GM23338 (cell line): Measurements from ENCODE around the gene HSPA12A. TPM values are rescaled to one million over a fixed set of nuclear protein-coding genes. Genes with fewer than 3 reads are reported as not detected.

ENCODE experiments used
- ATAC-seq: fragments of 200-7000 bp; cut with Tn5 transposase; 3 replicates; pipeline ENCODE4 v1.9.1; 2020
- DNase-seq: peaks from one replicate; pipeline ENCODE4 v3.0.0-alpha.2; 2015; ENCODE audit warnings: low spot score
- H2AFZ ChIP-seq: fragments of 200-600 bp; sonication (generic); 2 replicates; pipeline ENCODE4 v1.8.0; 2016; ENCODE audit warnings: antibody characterized with exemption, mild to moderate bottlenecking, moderate library complexity
- H3F3A ChIP-seq: fragments of 200-600 bp; sonication (generic); replicated peaks from 2 replicates; pipeline ENCODE4 v1.8.0; 2017; ENCODE audit warnings: antibody characterized with exemption, mixed run types, low read depth
- H3K27ac ChIP-seq: fragments of 200-600 bp; sonication (generic); 2 replicates; pipeline ENCODE4 v1.6.1; 2016; ENCODE audit warnings: low read depth
- H3K27me3 ChIP-seq: fragments of 200-600 bp; sonication (generic); 2 replicates; pipeline ENCODE4 v1.8.0; 2016; ENCODE audit warnings: mild to moderate bottlenecking, mixed run types, moderate library complexity; ENCODE audit not compliant: insufficient read depth
- H3K36me3 ChIP-seq: fragments of 200-600 bp; sonication (generic); 2 replicates; pipeline ENCODE4 v1.8.0; 2016; ENCODE audit warnings: mild to moderate bottlenecking; ENCODE audit not compliant: insufficient read depth
- H3K4me1 ChIP-seq: fragments of 200-600 bp; sonication (generic); 2 replicates; pipeline ENCODE4 v1.8.0; 2016; ENCODE audit warnings: mild to moderate bottlenecking, moderate library complexity; ENCODE audit not compliant: insufficient read depth
- H3K4me2 ChIP-seq: fragments of 200-600 bp; sonication (generic); 2 replicates; pipeline ENCODE4 v1.7.1; 2017; ENCODE audit warnings: mixed run types
- H3K4me3 ChIP-seq: fragments of 200-600 bp; sonication (generic); 2 replicates; pipeline ENCODE4 v1.6.1; 2016; ENCODE audit warnings: mixed run types
- H3K79me2 ChIP-seq: fragments of 200-600 bp; sonication (generic); replicated peaks from 2 replicates; pipeline ENCODE4 v1.8.0; 2017; ENCODE audit warnings: mild to moderate bottlenecking; ENCODE audit not compliant: insufficient read depth
- H3K9me2 ChIP-seq: fragments of 200-600 bp; sonication (generic); 2 replicates; pipeline ENCODE4 v1.8.0; 2017; ENCODE audit not compliant: insufficient read depth
- H4K20me1 ChIP-seq: fragments of 200-600 bp; sonication (generic); replicated peaks from 2 replicates; pipeline ENCODE4 v1.8.0; 2017; ENCODE audit warnings: mild to moderate bottlenecking; ENCODE audit not compliant: insufficient read depth
- H3K27ac Mint-ChIP-seq: 2 replicates; pipeline ENCODE4 v1.8.0; 2020; ENCODE audit warnings: inconsistent platforms, mild to moderate bottlenecking, moderate library complexity, mixed read lengths
- H3K27me3 Mint-ChIP-seq: 3 replicates; pipeline ENCODE4 v1.8.0; 2022; ENCODE audit warnings: low read depth, mild to moderate bottlenecking, moderate library complexity, mixed read lengths, inconsistent platforms; ENCODE audit not compliant: insufficient read depth, poor library complexity
- H3K36me3 Mint-ChIP-seq: 3 replicates; pipeline ENCODE4 v1.8.0; 2021; ENCODE audit warnings: low read depth, mild to moderate bottlenecking, inconsistent platforms, moderate library complexity, mixed read lengths
- H3K4me1 Mint-ChIP-seq: 3 replicates; pipeline ENCODE4 v1.8.0; 2020; ENCODE audit warnings: mild to moderate bottlenecking, inconsistent platforms, mixed read lengths
- H3K4me3 Mint-ChIP-seq: 3 replicates; pipeline ENCODE4 v1.8.0; 2021; ENCODE audit warnings: moderate library complexity, mild to moderate bottlenecking, inconsistent platforms, mixed read lengths
- H3K9me3 Mint-ChIP-seq: 3 replicates; pipeline ENCODE4 v1.8.0; 2020; ENCODE audit warnings: moderate library complexity, mild to moderate bottlenecking, inconsistent platforms, mixed read lengths
- CREB1 ChIP-seq: fragments of 250-450 bp; sonication (Bioruptor Pico); IDR thresholded peaks from 2 replicates; pipeline ENCODE4 v1.5.0; 2020; ENCODE audit warnings: low read depth, mild to moderate bottlenecking, moderate library complexity
- EZH2phosphoT487 ChIP-seq: fragments of 200-600 bp; sonication (generic); IDR thresholded peaks from one replicate; pipeline ENCODE4 v1.8.1; 2018; ENCODE audit warnings: antibody characterized with exemption; ENCODE audit not compliant: unreplicated experiment
- NANOG ChIP-seq: IDR thresholded peaks from 2 replicates; pipeline ENCODE4 v1.6.1; 2016; ENCODE audit warnings: antibody characterized with exemption, borderline replicate concordance
- POLR2AphosphoS5 ChIP-seq: IDR thresholded peaks from 2 replicates; pipeline ENCODE4 v1.6.1; 2016; ENCODE audit warnings: antibody characterized with exemption, low read depth
- REST ChIP-seq: IDR thresholded peaks from one replicate; pipeline ENCODE4 v1.6.1; 2018; ENCODE audit warnings: antibody characterized with exemption; ENCODE audit not compliant: unreplicated experiment
- ZNF114 ChIP-seq: fragments of 250-450 bp; sonication (Bioruptor Pico); IDR thresholded peaks from 2 replicates; pipeline ENCODE4 v1.5.0; 2020; ENCODE audit warnings: mild to moderate bottlenecking, moderate library complexity
- ZNF331 ChIP-seq: fragments of 250-450 bp; sonication (Bioruptor Pico); IDR thresholded peaks from 2 replicates; pipeline ENCODE4 v1.5.0; 2020; ENCODE audit warnings: low read depth, mild to moderate bottlenecking, moderate library complexity
- ZNF462 ChIP-seq: fragments of 250-450 bp; sonication (Bioruptor Pico); IDR thresholded peaks from 2 replicates; pipeline ENCODE4 v1.5.0; 2020; ENCODE audit warnings: mild to moderate bottlenecking, moderate library complexity
- polyA plus RNA-seq: library from polyadenylated mRNA; unstranded; fragments of >200 nt; fragmentation: Nextera tagmentation; extraction: Ambion mirVana; gene quantifications from 2 replicates; pipeline ENCODE4 v1.2.1, GENCODE V29; 2016
- total RNA-seq: library from RNA; depleted of rRNA; stranded (reverse); fragments of >200 nt; shearing (Covaris generic); gene quantifications from 2 replicates; pipeline ENCODE4 v1.2.3, GENCODE V29; 2014

HSPA12A gene
- total and polyA plus RNA-seq, 2 experiments from 2014 or later, result 4.4 to 6.3 TPM

- no peak for TF ChIP-seq ZNF462 (CRISPR knock-in tag)
- no peak for TF ChIP-seq CREB1 (CRISPR knock-in tag)
- no peak for TF ChIP-seq EZH2phosphoT487
Observed at GRCh38 chr10:116715839-116716377, 26.5 kb downstream of the HSPA12A start (continued).

- ATAC-seq (no peak), DNase-seq (no peak)
- no peak overlapping the region for H3K4me3 Mint-ChIP-seq
- Histone ChIP-seq H3K9me2 (no peaks in the 10 kb centered on the region), H3K27ac (no peak overlapping the region), H4K20me1 (no peaks in the 10 kb centered on the region), H3K4me3 (no peak overlapping the region), H3K36me3 (no peaks in the 10 kb centered on the region), H2AFZ (no peak overlapping the region), H3K4me2 (no peak overlapping the region), H3K79me2 (no peaks in the 10 kb centered on the region), H3K4me1 (no peaks in the 10 kb centered on the region), H3F3A (no peaks in the 10 kb centered on the region), H3K27me3 (no peaks in the 10 kb centered on the region)
- no peak overlapping the region for H3K27ac Mint-ChIP-seq
- no peaks in the 10 kb centered on the region for H3K27me3 Mint-ChIP-seq
- no peaks in the 10 kb centered on the region for H3K36me3 Mint-ChIP-seq
- H3K4me1 Mint-ChIP-seq, result no peaks in the 10 kb centered on the region
- no peaks in the 10 kb centered on the region for H3K9me3 Mint-ChIP-seq
- no peak for TF ChIP-seq ZNF114 (CRISPR knock-in tag)
- TF ChIP-seq POLR2AphosphoS5, result no peak
- TF ChIP-seq REST, result no peak
- TF ChIP-seq NANOG, result no peak
- no peak for TF ChIP-seq ZNF331 (CRISPR knock-in tag)
Observed at GRCh38 chr10:116715341-116715740, 27.0 kb downstream of the HSPA12A start.
